NCI-H2196 treated with DMSO at 0.1 percent for 48 hours (cell line): Measurements from ENCODE around the gene RPGRIP1L.

Source experiments
- DNase-seq: peaks from one replicate; lab custom pipeline; 2025; ENCODE audit not compliant: unreplicated experiment; lab: John Stamatoyannopoulos, UW

Gene RPGRIP1L

GRCh38 chr16:53664724-53665345, 38.8 kb downstream of the RPGRIP1L start:
- no peak for DNase-seq

DNA sequence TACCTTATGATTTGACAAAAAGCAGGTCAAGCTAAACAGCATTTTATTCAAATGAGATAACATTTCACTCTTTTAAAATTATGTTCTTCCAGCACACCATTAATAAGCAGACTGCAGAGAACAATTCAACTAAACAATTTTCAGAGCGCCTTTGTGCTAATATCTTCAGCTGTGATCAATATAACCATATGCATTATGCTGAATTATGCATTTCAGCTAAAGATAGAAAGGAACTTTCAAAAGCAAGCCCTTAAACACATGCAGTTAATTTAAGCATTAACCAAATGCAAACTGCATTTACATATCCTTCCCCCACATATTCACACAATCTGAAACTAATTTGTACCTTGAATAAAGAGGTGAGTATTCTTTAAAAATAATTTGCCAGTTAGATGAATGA, 41.6 kb downstream of the RPGRIP1L start:
- DNase-seq = no peak

- DNase-seq = no peak
Measured at GRCh38 chr16:53654946-53655345, 48.7 kb downstream of the RPGRIP1L start.

- DNase-seq = no peak
Measured at GRCh38 chr16:53651357-53651756, 52.3 kb downstream of the RPGRIP1L start.

GRCh38 chr16:53646506-53646905, 57.2 kb downstream of the RPGRIP1L start:
- DNase-seq = no peak

- DNase-seq = no peak
Measured at GRCh38 chr16:53643474-53643873, 60.2 kb downstream of the RPGRIP1L start.

DNA sequence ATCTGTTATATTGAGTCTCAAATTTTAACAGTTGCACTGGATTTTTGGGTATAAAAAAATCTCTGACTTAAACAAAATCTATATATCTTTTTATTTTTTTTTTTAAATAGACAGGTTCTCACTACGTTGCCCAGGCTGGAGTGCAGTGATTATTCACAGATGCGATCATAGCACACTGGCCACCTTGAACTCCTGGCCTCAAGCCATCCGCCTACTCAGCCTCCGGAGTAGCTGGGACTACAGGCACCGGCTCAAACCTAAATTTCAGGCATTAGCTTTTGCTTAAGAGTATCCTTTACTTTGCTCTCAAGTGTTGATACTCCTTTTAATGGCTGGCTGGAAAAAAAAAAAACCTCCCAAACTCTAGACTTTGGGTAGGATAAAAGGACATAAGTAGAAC, 61.6 kb downstream of the RPGRIP1L start:
- no peak for DNase-seq

- no peak for DNase-seq
Measured at GRCh38 chr16:53636978-53637377, 66.7 kb downstream of the RPGRIP1L start.

- no peak for DNase-seq
Measured at GRCh38 chr16:53632526-53632925, 71.1 kb downstream of the RPGRIP1L start.

- DNase-seq = no peak
Measured at GRCh38 chr16:53631236-53632025, 72.2 kb downstream of the RPGRIP1L start.

DNA sequence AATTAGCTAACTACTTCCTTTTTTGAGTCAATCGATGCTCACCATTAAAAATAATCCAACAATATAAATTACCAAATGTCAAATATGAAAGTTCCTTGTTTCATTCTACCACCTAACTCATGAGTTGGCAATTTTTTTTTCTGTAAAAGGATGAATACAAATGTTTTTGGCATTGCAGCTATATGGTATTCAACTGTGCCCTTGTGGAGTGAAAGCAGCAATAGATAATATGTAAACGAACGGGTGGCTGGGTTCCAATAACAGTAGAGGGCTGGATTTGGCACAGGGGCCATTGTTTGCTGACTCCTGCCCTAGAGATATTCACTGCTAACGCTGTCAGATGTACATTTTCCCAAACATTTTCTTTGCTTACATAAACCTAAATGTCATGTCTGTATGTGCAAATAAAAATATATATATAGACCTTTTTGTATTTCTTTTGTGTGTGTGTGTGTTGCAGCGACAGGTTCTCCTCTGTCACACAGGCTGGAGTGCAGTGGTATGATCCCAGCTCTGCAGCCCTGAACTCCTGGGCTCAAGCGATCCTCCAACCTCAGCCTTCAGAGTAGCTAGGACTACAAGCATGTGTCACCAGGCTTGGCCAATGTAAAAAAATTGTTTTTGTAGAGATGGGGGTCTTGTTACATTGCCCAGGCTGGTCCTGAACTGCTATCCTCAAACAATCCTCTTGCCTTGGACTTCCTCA, 73.9 kb downstream of the RPGRIP1L start:
- no peak for DNase-seq

DNA sequence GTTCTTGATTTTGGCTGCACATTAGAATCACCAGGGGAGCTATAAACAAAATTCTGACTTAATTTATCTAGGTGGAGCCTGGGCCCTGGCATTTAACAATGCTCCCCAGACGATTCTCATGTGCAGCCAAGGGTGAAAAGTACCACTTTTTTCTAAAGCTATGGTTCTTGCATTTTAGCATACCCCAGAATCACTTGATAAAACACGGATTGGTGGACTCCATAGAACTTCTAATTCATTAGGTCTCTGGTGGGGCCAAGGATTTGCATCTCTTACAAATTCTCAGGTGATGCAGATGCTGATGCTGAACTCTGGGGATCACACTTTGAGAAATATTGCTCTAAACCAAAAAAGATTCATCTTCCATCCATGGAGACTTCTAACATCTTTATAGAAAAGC, 74.5 kb downstream of the RPGRIP1L start:
- no peak for DNase-seq

GRCh38 chr16:53626811-53627210, 76.8 kb downstream of the RPGRIP1L start:
- no peak for DNase-seq

DNA sequence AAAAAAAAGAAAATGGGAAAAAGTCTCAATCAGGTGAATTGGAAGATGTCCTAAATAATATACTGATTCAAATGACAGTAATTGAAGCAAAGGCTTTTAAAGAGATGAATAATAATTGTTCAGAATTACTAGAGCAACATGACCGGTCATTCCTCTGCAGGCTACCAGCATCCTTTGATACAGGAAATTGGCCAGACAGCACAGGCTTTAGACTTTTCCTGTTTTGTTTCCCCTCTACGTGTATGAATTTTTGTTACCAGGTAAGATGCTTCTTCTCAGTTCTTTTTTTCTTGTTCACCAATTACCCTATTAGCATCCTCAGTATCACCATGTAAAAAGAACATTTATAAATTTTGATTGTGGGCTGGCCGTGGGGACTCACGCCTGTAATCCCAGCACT, 77.5 kb downstream of the RPGRIP1L start:
- DNase-seq = no peak

GRCh38 chr16:53625221-53625620, 78.4 kb downstream of the RPGRIP1L start:
- no peak for DNase-seq

GRCh38 chr16:53622315-53622714, 81.3 kb downstream of the RPGRIP1L start:
- DNase-seq = no peak

- DNase-seq = no peak
Measured at GRCh38 chr16:53620476-53620875, 83.2 kb downstream of the RPGRIP1L start.

DNA sequence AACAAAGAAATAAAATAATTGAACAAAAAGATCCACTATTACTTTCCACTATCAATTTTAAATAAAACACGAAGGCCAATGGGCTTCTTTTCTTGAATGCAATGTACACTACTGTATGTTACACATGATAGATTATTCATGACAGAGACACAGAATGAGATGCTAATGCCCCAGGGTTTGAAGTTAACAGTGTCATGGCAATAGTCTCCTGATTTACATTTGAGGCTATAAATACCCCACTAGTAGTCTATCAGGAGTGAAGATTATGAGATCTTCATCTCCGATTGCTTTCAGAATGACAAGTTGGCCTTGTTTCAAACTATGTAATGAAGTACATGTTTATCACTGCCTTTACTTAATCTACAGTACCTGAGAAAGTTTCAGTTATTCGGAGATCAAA, 84.4 kb downstream of the RPGRIP1L start:
- no peak for DNase-seq

- no peak for DNase-seq
Measured at GRCh38 chr16:53614346-53614745, 89.3 kb downstream of the RPGRIP1L start.

DNA sequence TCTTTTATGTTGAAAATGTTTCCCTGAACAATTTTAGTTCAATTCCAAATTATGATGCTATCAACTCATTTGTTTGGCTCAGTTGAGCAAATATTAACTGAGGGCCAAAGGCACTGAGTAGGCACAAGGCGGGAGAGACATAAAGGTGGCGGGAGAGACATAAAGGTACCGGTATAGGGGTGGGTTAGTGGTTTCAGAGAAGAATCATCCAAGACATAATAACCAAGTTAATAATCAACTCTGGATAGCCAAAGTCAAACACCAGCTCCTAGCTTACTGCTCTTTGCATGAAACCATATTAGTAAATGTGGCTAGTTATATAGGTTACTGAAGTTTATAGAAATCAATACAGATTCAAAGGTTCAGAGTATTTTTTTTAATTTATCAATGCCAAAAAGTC, 91.7 kb downstream of the RPGRIP1L start:
- no peak for DNase-seq

GRCh38 chr16:53611179-53611696, 92.4 kb downstream of the RPGRIP1L start:
- DNase-seq = no peak

DNA sequence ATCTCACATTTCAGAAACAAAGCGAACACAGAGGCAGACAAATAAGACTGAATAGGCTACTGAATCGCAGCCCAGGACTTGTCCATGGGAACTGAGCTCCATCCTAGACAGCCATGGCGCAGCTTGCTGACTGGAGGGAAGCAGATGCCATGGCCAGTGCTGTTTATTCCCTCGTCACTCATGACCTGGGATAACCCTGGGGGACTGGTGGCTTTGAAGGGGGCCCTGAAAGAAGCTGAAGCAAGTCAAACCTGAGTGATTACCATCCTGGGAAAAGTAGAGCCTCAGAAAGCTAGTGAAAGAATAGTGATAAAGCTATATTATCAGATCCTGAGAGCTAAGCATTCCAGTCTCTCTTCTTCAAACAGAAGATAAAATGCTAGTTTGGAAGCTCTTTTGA, 94.1 kb downstream of the RPGRIP1L start:
- DNase-seq = no peak
